K562 (cell line): ENCODE measurements around the gene SOX18. TPM values are rescaled to one million over a fixed set of nuclear protein-coding genes. Genes with fewer than 3 reads are reported as not detected.

Experiments used
- ATAC-seq: fragments of 200-7000 bp; cut with Tn5 transposase; 3 replicates; pipeline ENCODE4 v1.9.1; 2020; ENCODE audit warnings: moderate library complexity
- BruUV-seq: library from RNA; stranded (reverse); fragments of 400-500 nt; replicated peaks from 2 replicates; lab custom pipeline; 2021; lab: Mats Ljungman, UMichigan
- CTCF ChIA-PET: fragments of 300-600 bp; formaldehyde crosslinking; extraction: SDS; loops from one replicate; lab custom pipeline; 2021; ENCODE audit warnings: low intra/inter-chr PET ratio; lab: Yijun Ruan, JAX
- POLR2A ChIA-PET: fragments of 300-600, 350-650 bp; sonication (Branson Sonifier 250); formaldehyde crosslinking; extraction: SDS; loops from one replicate; lab custom pipeline; 2021; ENCODE audit warnings: antibody characterized with exemption, inconsistent platforms; lab: Yijun Ruan, JAX
- DNase-seq, 4 experiments: peaks; one replicate each; pipeline versions ENCODE4 v3.0.0 to v3.0.0-alpha.2; 2011 to 2018; ENCODE audit warnings: low spot score in 3 of 4, mixed read lengths in 3 of 4; ENCODE audit errors: extremely low read depth in 1 of 4
- FAIRE-seq: peaks from 2 replicates; lab custom pipeline; 2011; peaks lifted over from hg19 to GRCh38; lab: Jason Lieb, UNC
- H2AFZ ChIP-seq: 2 replicates; pipeline ENCODE4 v1.6.0; 2011; ENCODE audit warnings: low read depth, low read length, control low read depth, inconsistent platforms
- H3K27ac ChIP-seq: fragments of 200-600 bp; 3 replicates; pipeline ENCODE4 v1.8.0; 2011; ENCODE audit warnings: low read depth, mild to moderate bottlenecking, control low read depth, inconsistent platforms, low read length, moderate library complexity, mixed read lengths; ENCODE audit errors: extremely low read depth
- H3K27me3 ChIP-seq, 2 experiments: fragments of 300-600 bp in 1 of 2; 2 replicates in 1 of 2; 3 replicates in 1 of 2; pipeline versions ENCODE4 v1.6.0 to v1.8.0; 2011; ENCODE audit warnings: inconsistent platforms in 2 of 2, low read length in 2 of 2, mild to moderate bottlenecking in 1 of 2, mixed read lengths in 1 of 2, moderate library complexity in 1 of 2; ENCODE audit not compliant: control insufficient read depth in 2 of 2, insufficient read depth in 2 of 2
- H3K36me3 ChIP-seq: fragments of 300-600 bp; 3 replicates; pipeline ENCODE4 v1.8.0; 2011; ENCODE audit warnings: mild to moderate bottlenecking, low read length, inconsistent platforms; ENCODE audit not compliant: control insufficient read depth, insufficient read depth
- H3K4me1 ChIP-seq, 2 experiments: fragments of 200-600 bp in 1 of 2; replicated peaks in 1 of 2; 2 replicates in 1 of 2; 3 replicates in 1 of 2; pipeline versions ENCODE4 v1.5.1 to v1.8.0; 2011; ENCODE audit warnings: inconsistent platforms in 2 of 2, low read length in 2 of 2, mild to moderate bottlenecking in 1 of 2, mixed read lengths in 1 of 2, moderate library complexity in 1 of 2; ENCODE audit not compliant: control insufficient read depth in 2 of 2, insufficient read depth in 2 of 2
- H3K4me2 ChIP-seq: 2 replicates; pipeline ENCODE4 v1.6.1; 2011; ENCODE audit warnings: low read length, control low read depth, inconsistent platforms, mixed read lengths; ENCODE audit not compliant: insufficient read depth
- H3K4me3 ChIP-seq: fragments of 200-600 bp; sonication (generic), shearing (Covaris generic); 2 replicates; pipeline ENCODE4 v1.5.1; 2016; ENCODE audit warnings: control low read depth, inconsistent platforms
- H3K79me2 ChIP-seq: fragments of 200-600 bp; 3 replicates; pipeline ENCODE4 v1.8.0; 2011; ENCODE audit warnings: low read length, inconsistent platforms; ENCODE audit not compliant: control insufficient read depth, insufficient read depth
- H3K9ac ChIP-seq, 2 experiments: 2 replicates each; pipeline versions ENCODE4 v1.6.0 to v1.6.1; 2011; ENCODE audit warnings: low read depth in 2 of 2, low read length in 2 of 2, control low read depth in 1 of 2, inconsistent platforms in 1 of 2, mild to moderate bottlenecking in 1 of 2, mixed read lengths in 1 of 2; ENCODE audit not compliant: insufficient read depth in 1 of 2
- H3K9me1 ChIP-seq: one replicate; pipeline ENCODE4 v1.6.0; 2011; ENCODE audit warnings: inconsistent platforms, mild to moderate bottlenecking, low read length, moderate library complexity; ENCODE audit not compliant: control insufficient read depth, insufficient read depth
- H3K9me3 ChIP-seq: replicated peaks from 2 replicates; pipeline ENCODE4 v1.5.1; 2011; ENCODE audit warnings: low read depth, low read length, inconsistent platforms; ENCODE audit not compliant: control insufficient read depth, insufficient read depth
- H4K20me1 ChIP-seq: replicated peaks from 2 replicates; pipeline ENCODE4 v1.6.1; 2011; ENCODE audit warnings: low read length, inconsistent platforms, mixed read lengths; ENCODE audit not compliant: control insufficient read depth, insufficient read depth
- KDM1A ChIP-seq, 2 experiments: fragments of 450-650 bp; IDR thresholded peaks; 2 replicates each; pipeline ENCODE4 v1.6.1; 2016; ENCODE audit warnings: mild to moderate bottlenecking in 2 of 2
- NFIC ChIP-seq: fragments of 450-650 bp; IDR thresholded peaks from 2 replicates; pipeline ENCODE4 v1.6.1; 2017; ENCODE audit warnings: mild to moderate bottlenecking, inconsistent platforms
- NR2C1 ChIP-seq, 2 experiments: fragments of 450-650 bp; IDR thresholded peaks; 2 replicates each; pipeline ENCODE4 v1.6.1; 2017; ENCODE audit warnings: mild to moderate bottlenecking in 2 of 2, antibody characterized with exemption in 1 of 2, inconsistent platforms in 1 of 2, missing compliant biosample characterization in 1 of 2, missing genetic modification characterization in 1 of 2
- PCBP2 ChIP-seq: fragments of 200-400 bp; formaldehyde crosslinking; IDR thresholded peaks from 2 replicates; pipeline ENCODE4 v1.6.1; 2018; ENCODE audit warnings: low read length, low read depth, mild to moderate bottlenecking, moderate library complexity; ENCODE audit not compliant: poor library complexity, severe bottlenecking
- PTBP1 ChIP-seq: fragments of 200-400 bp; formaldehyde crosslinking; IDR thresholded peaks from 2 replicates; pipeline ENCODE4 v1.6.1; 2017; ENCODE audit warnings: low read depth, low read length
- PTRF ChIP-seq: fragments of 450-650 bp; IDR thresholded peaks from 2 replicates; pipeline ENCODE4 v1.6.1; 2016; ENCODE audit warnings: mild to moderate bottlenecking, missing genetic modification characterization, missing compliant biosample characterization
- RCOR1 ChIP-seq, 2 experiments: IDR thresholded peaks; 2 replicates each; pipeline ENCODE4 v1.6.1; 2012; ENCODE audit warnings: low read depth in 2 of 2, low read length in 2 of 2, borderline replicate concordance in 1 of 2, improper control_type of control experiment in 1 of 2
- ZBTB33 ChIP-seq: sonication (generic); formaldehyde crosslinking; IDR thresholded peaks from 2 replicates; pipeline ENCODE4 v1.8.1; 2023; ENCODE audit warnings: mild to moderate bottlenecking, missing genetic modification reagents
- ZBTB8A ChIP-seq: fragments of 450-650 bp; IDR thresholded peaks from 2 replicates; pipeline ENCODE4 v1.6.1; 2018; ENCODE audit warnings: mild to moderate bottlenecking, moderate library complexity; ENCODE audit not compliant: partially characterized antibody
- ZEB2 ChIP-seq: fragments of 450-650 bp; IDR thresholded peaks from 2 replicates; pipeline ENCODE4 v1.6.1; 2016
- ZFX ChIP-seq: sonication (generic); formaldehyde crosslinking; IDR thresholded peaks from 2 replicates; pipeline ENCODE4 v1.8.0; 2022; ENCODE audit warnings: mild to moderate bottlenecking, missing genetic modification reagents, moderate library complexity
- ZNF12 ChIP-seq: sonication (generic); formaldehyde crosslinking; IDR thresholded peaks from 2 replicates; pipeline ENCODE4 v1.4.0; 2020; ENCODE audit warnings: mild to moderate bottlenecking, missing genetic modification reagents
- ZNF232 ChIP-seq: sonication (generic); formaldehyde crosslinking; IDR thresholded peaks from 2 replicates; pipeline ENCODE4 v1.8.0; 2022; ENCODE audit warnings: mild to moderate bottlenecking, missing genetic modification reagents
- WGBS: fragments of 100-300 bp; shearing (Covaris generic); methylation state at CpG from one replicate; pipeline ENCODE4 v1.1.6; 2016; ENCODE audit warnings: low coverage, mixed read lengths; ENCODE audit not compliant: insufficient coverage; ENCODE audit errors: missing lambda C conversion rate; 5-methylcytosine and 5-hydroxymethylcytosine counted together
- in situ Hi-C: fragments of 300-500 bp; cut with MboI; formaldehyde crosslinking; loops from 4 replicates; pipeline ENCODE4 v1.15.0; 2018; ENCODE audit warnings: inconsistent platforms, mixed read lengths
- intact Hi-C: fragments of 100-400 bp; cut with micrococcal nuclease; formaldehyde crosslinking; loops from 2 replicates; pipeline ENCODE4 v1.14.2; 2022
- polyA plus RNA-seq, 8 experiments: library from polyadenylated mRNA; depleted of rRNA in 4 of 8; stranded (reverse) in 5 of 8; unstranded in 3 of 8; fragments of >200 nt; fragmentation: Nextera tagmentation in 2 of 8; fragmentation: Illumina TruSeq in 1 of 8; extraction: Ambion mirVana in 2 of 8; extraction: Trizol in 1 of 8; gene quantifications; 2 replicates each; pipeline versions ENCODE4 v1.2.1 to v1.2.3, GENCODE V29; 2011 to 2014; ENCODE audit warnings: inconsistent platforms in 1 of 8, missing spikeins in 1 of 8
- total RNA-seq, 7 experiments: library from RNA; depleted of rRNA in 6 of 7; stranded (reverse); fragments of >200 nt in 6 of 7; fragmentation: Illumina TruSeq in 2 of 7; extraction: Trizol in 2 of 7; gene quantifications; 2 replicates each; pipeline versions ENCODE4 v1.2.1 to v1.2.3, GENCODE V29; 2011 to 2021; ENCODE audit warnings: low replicate concordance in 1 of 7
- TF ChIP-seq, protein P1 (sequence below): IDR thresholded peaks from 2 replicates; pipeline ENCODE4 v1.6.1; 2011; ENCODE audit warnings: borderline replicate concordance, low read depth, mild to moderate bottlenecking, moderate library complexity, low read length; ENCODE audit not compliant: insufficient read depth, poor library complexity, severe bottlenecking

The SOX18 gene
- total and polyA plus RNA-seq, 9 of the 15 experiments (the other 6 are each of a cell fraction or from before 2014, with no cell fraction given), result 0.15 to 19.8 (median 0.33) TPM

GRCh38 chr20:64055893-64056638, 6.6 kb upstream of the SOX18 start (continued):
- peak; percentile 58 to 88; a peak in 3 of 4 replicates for TF ChIP-seq KDM1A (IDR thresholded peaks at IDR 0.05)
- no peak for TF ChIP-seq NR2C1 (IDR thresholded peaks at IDR 0.05)
- no peak for TF ChIP-seq NR2C1 (tag; IDR thresholded peaks at IDR 0.05)
- TF ChIP-seq NFIC, result peak; percentile 76
- TF ChIP-seq ZFX (CRISPR knock-in tag), result 0 out of 2 replicates have a peak, but pooled peaks have one; percentile 13
- peak; percentile 91; the same call in 1 of the 2 replicates for TF ChIP-seq ZBTB33 (CRISPR knock-in tag)
- 0 out of 2 replicates have a peak, but pooled peaks have one; percentile 58 for TF ChIP-seq PTBP1

DNA sequence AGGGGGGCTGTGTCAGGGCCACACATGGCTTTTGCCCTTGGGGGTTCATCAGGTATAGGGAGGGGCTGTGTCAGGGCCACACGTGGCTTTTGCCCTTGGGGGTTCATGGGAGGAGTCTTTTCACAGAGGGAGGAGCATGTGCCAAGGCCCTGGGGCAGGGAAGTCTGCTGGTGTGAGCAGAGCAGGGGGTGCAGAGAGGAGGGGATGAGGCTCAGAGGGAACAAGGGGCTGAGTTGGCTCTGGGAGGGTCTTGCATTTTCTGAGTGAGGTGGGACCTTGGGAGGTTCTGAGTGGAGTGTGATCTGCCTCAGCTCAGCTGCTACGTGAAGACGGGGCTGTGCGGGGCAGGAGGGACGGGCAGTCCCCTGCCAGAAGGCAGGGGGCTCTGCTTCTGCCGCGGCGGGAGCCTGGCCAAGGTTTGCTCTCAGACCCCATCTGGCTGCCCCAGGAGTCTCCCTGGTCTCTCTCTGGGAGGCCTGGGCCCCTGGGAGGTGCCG, 6.0 kb upstream of the SOX18 start:
- ChIA-PET POLR2A (interaction anchor here (1.5 kb wide), 1 partner anchor 17 kb away, joined by 7 read pairs; no protein-coding TSS in a partner anchor), CTCF (no interaction called here)
- WGBS, result 84% methylated on average over 6 of the region's 9 CpGs
- Histone ChIP-seq H3K27me3 (no peaks in the 10 kb centered on the region), H3K27ac (peak overlapping the region; percentile 37; the same call in 1 of the 3 replicates), H3K4me2 (no peak overlapping the region), H3K9me3 (no peaks in the 10 kb centered on the region), H4K20me1 (no peaks in the 10 kb centered on the region), H3K79me2 (no peaks in the 10 kb centered on the region), H3K36me3 (no peaks in the 10 kb centered on the region), H3K4me1 (peaks cover 22 to 78% of the 10 kb centered on the region in 2 experiments), H2AFZ (no peak overlapping the region), H3K4me3 (no peak overlapping the region), H3K9me1 (no peaks in the 10 kb centered on the region), H3K9ac (peak overlapping the region in 1 of 2 experiments; percentile 77; a peak in 3 of 4 replicates)
- ATAC-seq (no peak), DNase-seq (no peak), FAIRE-seq (no peak)
- intact Hi-C loops (loop anchor here (2.0 kb wide), 1 partner anchor 17 kb away; no protein-coding TSS in a partner anchor), in situ Hi-C loops (no loop called here)
- no TSS peak for BruUV-seq
- TF ChIP-seq ZBTB8A (no peak), ZEB2 (no peak), PTRF (tag) (no peak), ZNF232 (CRISPR knock-in tag) (no peak), PCBP2 (no peak), RCOR1 (IDR thresholded peaks at IDR 0.05; ENCODE audit: borderline replicate concordance in 1 of 2, low read depth in 2 of 2, low read length in 2 of 2) (peak in 1 of 2 experiments; percentile 25; a peak in 1 of 4 replicates), ZNF12 (CRISPR knock-in tag) (no peak), KDM1A (IDR thresholded peaks at IDR 0.05) (peak; percentile 59 to 77)
- TF ChIP-seq, protein P1, sequence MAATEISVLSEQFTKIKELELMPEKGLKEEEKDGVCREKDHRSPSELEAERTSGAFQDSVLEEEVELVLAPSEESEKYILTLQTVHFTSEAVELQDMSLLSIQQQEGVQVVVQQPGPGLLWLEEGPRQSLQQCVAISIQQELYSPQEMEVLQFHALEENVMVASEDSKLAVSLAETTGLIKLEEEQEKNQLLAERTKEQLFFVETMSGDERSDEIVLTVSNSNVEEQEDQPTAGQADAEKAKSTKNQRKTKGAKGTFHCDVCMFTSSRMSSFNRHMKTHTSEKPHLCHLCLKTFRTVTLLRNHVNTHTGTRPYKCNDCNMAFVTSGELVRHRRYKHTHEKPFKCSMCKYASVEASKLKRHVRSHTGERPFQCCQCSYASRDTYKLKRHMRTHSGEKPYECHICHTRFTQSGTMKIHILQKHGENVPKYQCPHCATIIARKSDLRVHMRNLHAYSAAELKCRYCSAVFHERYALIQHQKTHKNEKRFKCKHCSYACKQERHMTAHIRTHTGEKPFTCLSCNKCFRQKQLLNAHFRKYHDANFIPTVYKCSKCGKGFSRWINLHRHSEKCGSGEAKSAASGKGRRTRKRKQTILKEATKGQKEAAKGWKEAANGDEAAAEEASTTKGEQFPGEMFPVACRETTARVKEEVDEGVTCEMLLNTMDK, result no peak
